Stromal cell of bone marrow (primary cell): Measurements from ENCODE around the gene APBB2.
"Not testable (repeated sequence)": the region's sequence is repeated elsewhere in the genome, so short reads cannot be mapped to it uniquely, and the experiment has no call there.

ENCODE experiments used
- DNase-seq: peaks from one replicate; pipeline ENCODE4 v3.0.0-alpha.2; 2012; ENCODE audit warnings: low read depth

The APBB2 gene

DNA sequence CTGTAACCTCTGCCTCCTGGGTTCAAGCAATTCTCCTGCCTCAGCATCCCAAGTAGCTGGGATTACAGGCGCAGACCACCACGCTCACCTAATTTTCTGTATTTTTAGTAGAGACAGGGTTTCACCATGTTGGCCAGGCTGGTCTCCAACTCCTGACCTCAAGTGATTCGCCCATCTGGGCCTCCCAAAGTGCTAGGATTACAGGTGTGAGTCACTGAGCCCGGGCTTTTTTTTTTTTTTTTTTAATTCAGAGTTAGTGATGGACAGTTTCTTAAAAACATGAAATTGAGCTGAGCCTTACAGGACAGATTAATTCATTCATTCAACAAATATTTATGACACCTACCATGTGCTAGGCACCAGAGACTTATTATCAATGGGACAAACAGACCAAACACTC, 313.8 kb downstream of the APBB2 start:
- DNase-seq, result not testable (repeated sequence)

- no peak for DNase-seq
Measured at GRCh38 chr4:40897557-40898203, 316.7 kb downstream of the APBB2 start.

DNA sequence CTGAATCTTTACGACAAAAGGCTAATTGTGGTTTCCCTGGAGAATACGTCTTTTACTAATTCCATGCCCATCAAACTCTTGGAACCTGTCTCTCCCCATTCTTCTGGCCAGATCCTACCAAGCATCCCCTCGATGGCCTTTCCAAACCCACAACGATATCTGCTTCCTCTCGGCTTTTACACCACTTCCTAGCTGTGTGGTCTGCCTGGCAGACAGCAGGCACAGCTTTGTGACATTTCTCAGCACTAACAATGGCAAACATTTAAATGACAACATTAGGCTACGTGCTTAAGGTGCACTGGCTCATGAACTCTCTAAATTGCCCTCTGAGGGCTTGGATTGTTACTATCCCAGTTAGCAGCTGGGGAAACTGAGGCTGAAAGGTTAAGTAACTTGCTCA, 323.6 kb downstream of the APBB2 start:
- DNase-seq, result no peak

- no peak for DNase-seq
Measured at GRCh38 chr4:40890199-40890598, 324.1 kb downstream of the APBB2 start.

GRCh38 chr4:40888933-40889332, 325.4 kb downstream of the APBB2 start:
- DNase-seq, result no peak

GRCh38 chr4:40887764-40888131, 326.6 kb downstream of the APBB2 start:
- peak; percentile 90 for DNase-seq

DNA sequence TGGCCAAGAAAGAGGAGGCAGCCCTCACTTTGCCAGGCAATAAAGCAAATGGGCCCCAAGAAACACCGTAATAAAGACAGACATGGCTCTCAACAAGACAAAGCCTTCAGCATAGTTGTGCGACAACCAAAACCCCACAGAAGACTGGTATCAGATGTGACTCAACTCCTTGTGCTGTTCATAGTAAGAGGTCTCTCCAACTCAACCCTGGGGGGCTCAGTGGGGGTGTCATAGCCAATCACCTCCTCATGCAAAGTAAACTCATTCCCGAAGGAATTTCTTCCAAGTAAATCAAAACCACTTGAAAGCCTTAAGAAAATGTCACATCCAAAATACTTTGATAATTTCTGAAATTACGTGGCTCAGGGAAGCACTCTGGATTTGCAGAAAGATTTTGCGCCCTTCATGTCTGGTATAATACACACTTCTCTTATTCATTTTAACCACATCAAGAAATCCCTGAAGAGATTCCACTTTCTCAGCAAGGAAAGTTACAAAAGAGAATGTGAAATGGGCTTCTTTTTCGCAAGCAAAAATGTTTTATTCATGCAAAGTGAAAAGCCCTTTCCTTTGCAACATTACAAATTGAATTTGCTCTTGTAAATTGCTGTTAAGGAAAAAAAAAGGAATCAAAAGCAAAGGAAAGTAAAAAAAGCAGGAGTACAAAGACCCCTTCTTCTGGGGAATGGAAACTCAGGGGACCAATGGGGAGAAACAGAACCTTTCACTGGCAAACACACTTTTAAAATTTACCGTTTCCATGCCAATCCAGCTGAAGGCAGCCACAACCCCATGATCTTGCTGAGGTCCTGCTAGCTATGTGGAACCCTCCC, 327.2 kb downstream of the APBB2 start:
- DNase-seq, result no peak

- DNase-seq, result no peak
Measured at GRCh38 chr4:40881851-40882250, 332.5 kb downstream of the APBB2 start.

DNA sequence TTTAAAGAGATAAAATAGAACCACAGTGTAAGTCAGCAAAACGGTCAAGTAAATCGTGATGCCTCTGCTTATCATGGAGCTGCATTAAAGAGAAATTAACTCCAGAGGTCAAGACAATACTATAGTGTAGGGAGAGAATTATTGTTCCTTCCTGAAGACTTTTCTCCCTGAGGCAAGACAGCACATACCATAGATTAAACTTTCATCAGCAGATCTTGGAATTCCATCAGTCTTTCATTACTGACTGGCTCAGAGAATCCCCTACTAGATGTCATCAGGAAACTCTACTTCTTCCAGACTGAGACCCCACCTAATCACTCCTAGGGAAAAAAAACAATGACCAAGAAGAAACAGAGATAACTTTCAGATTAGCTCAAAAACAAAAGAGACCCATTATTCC, 333.2 kb downstream of the APBB2 start:
- no peak for DNase-seq

DNA sequence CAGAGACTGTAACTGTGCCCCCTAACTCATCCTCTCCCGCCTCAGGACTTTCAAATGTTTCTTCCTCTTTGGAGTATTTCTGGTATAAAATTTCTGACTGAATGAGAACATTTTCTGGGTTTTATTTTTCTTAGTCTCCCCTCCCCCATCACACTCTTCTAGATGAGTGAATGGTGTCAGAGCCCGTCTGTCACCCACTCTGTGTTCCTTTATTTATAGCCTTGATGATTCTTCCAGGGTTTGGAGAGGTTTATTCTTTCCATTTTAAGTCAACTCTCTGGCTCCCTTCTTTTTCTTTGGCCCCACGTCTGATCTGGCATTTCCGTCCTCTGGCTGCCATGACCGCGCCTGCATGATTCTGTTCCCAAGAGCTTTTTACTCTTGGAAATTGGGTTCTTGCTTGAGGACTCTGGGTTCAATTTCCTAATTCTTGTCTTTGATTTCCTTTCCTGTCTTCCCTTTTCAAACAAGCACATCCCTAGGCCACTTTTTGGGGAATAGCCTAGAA, 335.7 kb downstream of the APBB2 start:
- no peak for DNase-seq

DNA sequence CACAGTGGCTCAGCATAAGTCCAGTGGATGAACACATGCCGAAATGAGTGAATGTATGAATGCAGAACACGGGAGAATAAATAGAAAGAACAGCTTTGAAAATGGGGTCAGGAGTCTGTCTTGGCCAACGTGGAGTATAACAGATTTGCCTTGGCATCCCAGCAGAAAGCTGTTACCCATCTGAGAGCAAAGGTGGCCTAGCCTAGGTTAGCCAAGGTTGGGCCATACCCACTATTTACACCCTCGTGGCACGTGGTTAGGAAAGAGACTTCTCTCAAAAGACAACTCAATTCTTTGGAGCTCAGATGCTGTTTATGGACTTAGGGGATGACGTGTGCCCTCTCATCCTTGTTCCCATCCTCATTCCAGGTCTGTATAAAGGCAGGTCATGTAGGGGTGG, 337.3 kb downstream of the APBB2 start:
- no peak for DNase-seq

DNA sequence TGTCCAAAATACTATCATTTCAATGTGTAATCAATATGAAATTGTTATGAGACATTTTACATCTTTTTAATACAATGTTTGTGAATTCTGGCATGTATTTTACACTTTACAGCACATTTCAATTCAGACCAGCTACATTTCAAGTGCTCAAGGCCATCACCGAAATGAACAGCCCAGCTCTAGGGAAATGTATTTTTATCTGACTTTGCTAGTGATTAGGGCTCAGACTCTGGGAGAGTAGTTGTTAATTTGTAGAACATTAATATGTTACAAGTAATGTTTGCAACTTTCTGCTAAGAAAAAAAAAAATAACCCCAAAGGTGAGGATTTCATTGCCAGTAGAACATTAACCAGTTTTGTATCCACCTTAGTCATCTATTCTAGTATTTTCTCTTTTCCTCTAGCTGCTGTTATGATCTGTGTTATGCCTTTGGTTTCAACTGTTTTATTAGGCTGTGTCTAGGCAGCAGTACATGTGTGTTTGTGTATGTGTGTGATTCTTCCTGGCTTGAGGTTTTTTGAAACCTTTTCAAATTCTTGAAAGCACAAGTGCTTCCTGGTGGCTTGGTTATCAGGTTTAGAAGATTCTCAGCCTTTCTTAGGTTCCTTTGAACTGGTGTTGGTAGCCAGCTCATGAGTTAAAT, 338.7 kb downstream of the APBB2 start:
- no peak for DNase-seq

DNA sequence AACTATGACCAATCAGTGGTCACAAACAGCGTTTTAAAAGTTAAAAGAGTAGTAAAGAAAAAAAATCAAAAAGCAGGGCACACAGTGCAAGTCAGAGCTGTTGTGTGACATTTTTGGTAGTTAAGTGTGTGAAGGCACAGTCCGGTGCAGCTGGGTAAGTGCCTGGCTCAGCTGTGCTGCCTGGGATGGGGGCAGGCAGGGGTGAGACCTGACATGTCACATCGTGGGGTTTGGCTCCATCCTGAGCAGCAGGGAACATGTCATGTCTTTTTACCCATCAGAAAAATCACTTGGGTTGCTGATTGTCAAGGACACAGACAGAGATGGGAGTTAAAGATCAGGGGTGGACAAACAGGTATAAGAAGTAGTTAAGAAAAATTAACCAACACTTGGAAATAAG, 339.4 kb downstream of the APBB2 start:
- no peak for DNase-seq

- no peak for DNase-seq
Measured at GRCh38 chr4:40874331-40874730, 340.0 kb downstream of the APBB2 start.

- DNase-seq, result no peak
Measured at GRCh38 chr4:40871695-40872250, 342.6 kb downstream of the APBB2 start.

- no peak for DNase-seq
Measured at GRCh38 chr4:40870150-40870549, 344.2 kb downstream of the APBB2 start.

DNA sequence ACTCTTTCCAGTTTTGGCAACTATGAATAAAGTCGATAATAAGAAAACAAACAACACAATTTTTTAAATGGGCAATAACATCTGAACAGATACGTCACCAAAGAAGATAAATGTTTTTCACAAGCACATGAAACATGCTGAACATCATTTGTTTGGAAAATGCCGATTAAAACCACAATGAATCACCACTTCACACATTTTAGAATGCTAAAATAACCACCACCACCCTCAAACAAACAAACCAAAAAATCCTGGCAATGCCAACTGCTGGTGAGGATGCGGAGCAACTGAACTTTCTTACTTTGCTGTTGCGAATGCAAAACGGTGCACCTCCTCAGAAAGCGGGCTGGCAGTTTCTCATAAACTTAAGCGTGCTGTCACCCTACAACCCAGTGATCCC, 348.6 kb downstream of the APBB2 start:
- no peak for DNase-seq

DNA sequence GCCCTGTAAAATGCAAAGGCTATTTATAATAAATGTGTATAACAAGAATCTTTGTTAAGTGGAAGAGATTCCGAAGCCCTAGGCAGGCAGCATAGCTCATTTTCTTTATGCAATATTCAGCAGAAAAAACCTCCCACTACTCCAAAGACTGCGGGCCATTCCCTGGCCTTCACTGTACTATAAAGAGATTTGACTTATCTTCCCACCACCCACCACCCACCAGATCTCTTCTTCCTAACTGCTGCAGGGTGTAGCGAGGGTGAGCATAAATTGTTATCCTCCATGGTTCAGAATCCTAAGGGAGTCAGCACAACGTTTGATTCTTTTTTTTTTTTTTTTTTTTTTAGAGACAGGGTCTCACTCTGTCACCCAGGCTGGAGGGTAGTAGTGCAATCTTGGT, 349.8 kb downstream of the APBB2 start:
- DNase-seq, result no peak

- no peak for DNase-seq
Measured at GRCh38 chr4:40858962-40859361, 355.4 kb downstream of the APBB2 start.

DNA sequence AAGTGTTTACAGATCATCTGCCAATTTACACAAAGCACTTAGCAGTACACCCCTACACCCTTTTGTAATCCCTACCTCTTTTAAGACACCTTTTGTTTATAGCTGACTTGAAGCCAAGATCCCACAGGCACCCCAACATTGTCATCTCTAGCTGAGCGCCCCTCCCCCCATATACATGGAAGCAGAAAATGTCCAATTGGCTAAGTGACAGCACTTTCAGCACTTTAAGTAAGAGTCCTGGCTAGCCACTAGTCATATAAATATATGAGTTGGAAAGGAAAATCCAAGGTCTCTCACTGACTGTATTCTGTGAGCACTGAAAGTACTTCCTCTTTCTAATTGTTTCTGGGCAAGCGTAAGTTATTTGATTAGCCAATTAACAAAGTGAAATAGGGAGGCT, 356.4 kb downstream of the APBB2 start:
- no peak for DNase-seq

- peak; percentile 3 for DNase-seq
Measured at GRCh38 chr4:40856840-40857362, 357.4 kb downstream of the APBB2 start.

- no peak for DNase-seq
Measured at GRCh38 chr4:40856277-40856839, 358.0 kb downstream of the APBB2 start.
